Fibroblast of villous mesenchyme (primary cell): ENCODE measurements around the gene NFIA. TPM values are rescaled to one million over a fixed set of nuclear protein-coding genes. Genes with fewer than 3 reads are reported as not detected.

Source experiments
- DNase-seq: peaks from one replicate; pipeline ENCODE4 v3.0.0-alpha.2; 2010; ENCODE audit warnings: low read depth
- H3K4me3 ChIP-seq: 2 replicates; pipeline ENCODE4 v1.5.1; 2011; ENCODE audit warnings: low read depth, mild to moderate bottlenecking, low read length
- CTCF ChIP-seq: IDR thresholded peaks from 2 replicates; pipeline ENCODE4 v1.5.1; 2012; ENCODE audit warnings: low read depth, mild to moderate bottlenecking, low read length; ENCODE audit not compliant: insufficient read depth
- total RNA-seq: library from RNA; depleted of rRNA; stranded (reverse); fragments of >200 nt; gene quantifications from 2 replicates; pipeline ENCODE4 v1.2.3, GENCODE V29; 2012

Gene NFIA
- total RNA-seq, 1 donor: 10.4 TPM

- no peak for DNase-seq
- no peak overlapping the region for H3K4me3 ChIP-seq
- TF ChIP-seq CTCF: no peak
Measured at GRCh38 chr1:61181067-61182038, 99.0 kb downstream of the NFIA start.

GRCh38 chr1:61182049-61182448, 99.7 kb downstream of the NFIA start:
- TF ChIP-seq CTCF: peak; percentile 5
- no peak overlapping the region for H3K4me3 ChIP-seq
- DNase-seq: peak; percentile 94

GRCh38 chr1:61182480-61182879, 100.1 kb downstream of the NFIA start:
- DNase-seq: no peak
- TF ChIP-seq CTCF: no peak

GRCh38 chr1:61183471-61184039, 101.2 kb downstream of the NFIA start:
- peak overlapping the region; percentile 19 for H3K4me3 ChIP-seq
- DNase-seq: peak; percentile 45
- TF ChIP-seq CTCF: no peak

More at GRCh38 chr1:61182480-61182879, 100.1 kb downstream of the NFIA start:
- no peak overlapping the region for H3K4me3 ChIP-seq

- no peak for TF ChIP-seq CTCF
- H3K4me3 ChIP-seq: peak overlapping the region; percentile 19
- peak; percentile 75 for DNase-seq
Measured at GRCh38 chr1:61184040-61184713, 101.8 kb downstream of the NFIA start.

GRCh38 chr1:61184714-61185106, 102.3 kb downstream of the NFIA start:
- no peak for TF ChIP-seq CTCF
- DNase-seq: no peak
- H3K4me3 ChIP-seq: no peak overlapping the region
